ENCODE data around the gene DTNB. TPM values are rescaled to one million over a fixed set of nuclear protein-coding genes. Genes with fewer than 3 reads are reported as not detected.

Gene DTNB
- total RNA-seq, 1 donor from 2014 or later, result 17.9 TPM

DNA sequence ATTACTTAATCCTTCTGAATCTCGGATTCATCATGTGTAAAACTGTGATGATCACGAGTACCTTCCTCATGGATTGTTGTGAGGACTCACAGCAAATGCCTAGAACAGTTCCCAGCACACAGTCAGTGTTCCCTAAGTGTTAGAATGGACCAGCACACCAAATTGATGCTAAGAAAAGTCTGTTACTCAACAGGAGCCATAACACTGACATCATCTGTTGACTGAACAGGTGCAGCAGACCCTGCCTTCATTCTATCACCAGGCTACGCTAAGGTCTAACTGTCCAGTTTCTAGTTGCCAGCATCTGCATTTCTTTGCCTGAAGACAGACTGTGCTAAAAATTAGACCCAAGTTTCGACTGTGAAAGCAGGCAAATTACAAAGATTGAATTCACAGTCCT lies 18.6 kb downstream of the DTNB start:
- Histone ChIP-seq H3K36me3 (no peaks in the 10 kb centered on the region), H3K9me3 (no peaks in the 10 kb centered on the region), H3K27me3 (no peaks in the 10 kb centered on the region), H3K4me1 (peaks cover 18% of the 10 kb centered on the region), H3K27ac (no peak overlapping the region), H3K4me3 (no peak overlapping the region)
- DNase-seq (ENCODE audit: extremely low spot score in 2 of 2), result no peak
- intact Hi-C loops (cut with DNase I), result no loop called here
- no peak for TF ChIP-seq POLR2A (IDR thresholded peaks at IDR 0.05)
- TF ChIP-seq POLR2AphosphoS5 (IDR thresholded peaks at IDR 0.05; ENCODE audit: insufficient read depth in 1 of 2, low read depth in 1 of 2), result no peak
- no peak for TF ChIP-seq CTCF (IDR thresholded peaks at IDR 0.05)

DNA sequence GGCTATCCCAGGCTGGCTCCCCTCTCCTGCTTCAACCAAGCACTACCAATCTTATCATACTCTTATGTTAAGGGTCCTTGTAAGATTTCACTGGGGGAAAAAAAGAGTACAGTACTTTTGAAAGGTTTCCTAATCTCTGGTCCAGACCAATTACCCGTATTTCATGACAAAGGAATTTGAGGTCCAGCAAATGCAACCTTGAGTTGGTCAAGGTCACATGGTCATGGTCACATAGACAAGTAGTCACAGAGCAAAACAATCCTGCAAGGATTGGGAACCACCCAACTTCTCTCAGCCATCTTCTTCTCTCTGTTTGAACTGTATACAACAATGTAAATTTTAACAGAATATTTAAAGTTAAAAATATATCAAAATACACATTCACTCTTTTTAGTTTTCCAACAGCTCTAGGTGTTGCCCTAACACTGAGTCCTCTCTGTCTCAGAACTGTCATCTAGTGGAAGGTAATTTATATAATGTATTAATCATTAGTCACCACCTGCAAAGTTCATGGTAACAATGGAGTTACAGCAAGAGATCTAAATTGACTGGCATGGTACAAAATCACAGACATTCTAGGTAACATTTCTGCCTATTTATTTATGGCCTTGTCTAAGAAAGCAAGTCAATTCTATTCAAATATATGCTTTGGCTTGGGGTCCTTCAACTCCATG lies 21.5 kb downstream of the DTNB start:
- Histone ChIP-seq H3K4me3 (no peak overlapping the region), H3K9me3 (no peaks in the 10 kb centered on the region), H3K4me1 (peaks cover 16% of the 10 kb centered on the region), H3K27ac (no peak overlapping the region), H3K36me3 (no peaks in the 10 kb centered on the region), H3K27me3 (no peaks in the 10 kb centered on the region)
- DNase-seq (ENCODE audit: extremely low spot score in 2 of 2), result no peak
- no peak for TF ChIP-seq POLR2AphosphoS5 (IDR thresholded peaks at IDR 0.05; ENCODE audit: insufficient read depth in 1 of 2, low read depth in 1 of 2)
- no peak for TF ChIP-seq POLR2A (IDR thresholded peaks at IDR 0.05)
- TF ChIP-seq CTCF (IDR thresholded peaks at IDR 0.05), result no peak
- intact Hi-C loops (cut with DNase I), result no loop called here

DNA sequence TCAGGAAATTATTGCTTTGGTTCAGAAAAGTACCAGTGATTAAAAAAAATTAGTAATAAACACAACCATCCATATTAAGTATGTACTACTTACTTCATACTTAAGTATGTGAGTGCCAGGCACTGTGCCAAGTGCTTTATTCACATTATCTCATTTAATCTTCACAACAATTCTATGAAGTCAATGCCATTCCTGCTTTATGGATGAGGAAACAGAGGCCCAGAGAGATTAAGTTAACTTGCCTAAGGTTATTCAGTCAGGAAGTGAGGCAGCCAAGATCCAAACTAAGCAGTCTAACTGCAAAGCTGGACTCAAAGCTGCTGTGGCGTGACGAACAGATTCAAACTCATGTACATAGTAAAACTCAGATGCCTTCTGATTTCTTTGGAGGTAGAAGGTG lies 22.3 kb downstream of the DTNB start:
- intact Hi-C loops (cut with DNase I), result no loop called here

DNA sequence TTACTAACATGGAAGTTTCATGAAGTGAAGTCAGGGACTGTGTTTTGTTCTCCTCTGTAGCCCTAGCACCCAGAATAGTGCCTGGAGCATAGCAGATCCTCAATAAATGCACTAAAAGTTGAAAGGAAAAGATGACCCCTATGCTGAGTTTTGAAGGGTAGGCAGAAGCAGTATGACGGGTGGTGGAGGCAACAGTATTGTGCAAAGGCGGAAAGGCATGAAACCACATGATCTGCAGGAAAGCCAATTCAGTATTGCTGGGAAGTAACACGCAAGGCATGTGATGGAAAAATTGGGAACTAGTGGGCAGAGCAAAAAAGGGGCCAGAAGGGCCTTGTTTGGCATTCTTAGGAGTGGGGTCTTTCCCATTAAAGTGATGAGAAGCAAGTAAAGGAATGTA lies 23.1 kb downstream of the DTNB start:
- DNase-seq (ENCODE audit: extremely low spot score in 2 of 2), result no peak
- peaks cover 5% of the 10 kb centered on the region for H3K4me1 ChIP-seq
- H3K27me3 ChIP-seq, result no peaks in the 10 kb centered on the region
- H3K9me3 ChIP-seq, result no peaks in the 10 kb centered on the region
- H3K27ac ChIP-seq, result no peak overlapping the region
- intact Hi-C loops (cut with DNase I), result no loop called here
- TF ChIP-seq POLR2A (IDR thresholded peaks at IDR 0.05), result no peak
- TF ChIP-seq CTCF (IDR thresholded peaks at IDR 0.05), result no peak
- no peaks in the 10 kb centered on the region for H3K36me3 ChIP-seq
- no peak overlapping the region for H3K4me3 ChIP-seq

More for the DNA sequence above, 22.3 kb downstream of the DTNB start:
- Histone ChIP-seq H3K27me3 (no peaks in the 10 kb centered on the region), H3K4me1 (peaks cover 12% of the 10 kb centered on the region), H3K36me3 (no peaks in the 10 kb centered on the region), H3K9me3 (no peaks in the 10 kb centered on the region), H3K27ac (no peak overlapping the region), H3K4me3 (no peak overlapping the region)
- TF ChIP-seq POLR2A (IDR thresholded peaks at IDR 0.05) (no peak), CTCF (IDR thresholded peaks at IDR 0.05) (no peak), POLR2AphosphoS5 (IDR thresholded peaks at IDR 0.05; ENCODE audit: insufficient read depth in 1 of 2, low read depth in 1 of 2) (no peak)
- no peak for DNase-seq (ENCODE audit: extremely low spot score in 2 of 2)

DNA sequence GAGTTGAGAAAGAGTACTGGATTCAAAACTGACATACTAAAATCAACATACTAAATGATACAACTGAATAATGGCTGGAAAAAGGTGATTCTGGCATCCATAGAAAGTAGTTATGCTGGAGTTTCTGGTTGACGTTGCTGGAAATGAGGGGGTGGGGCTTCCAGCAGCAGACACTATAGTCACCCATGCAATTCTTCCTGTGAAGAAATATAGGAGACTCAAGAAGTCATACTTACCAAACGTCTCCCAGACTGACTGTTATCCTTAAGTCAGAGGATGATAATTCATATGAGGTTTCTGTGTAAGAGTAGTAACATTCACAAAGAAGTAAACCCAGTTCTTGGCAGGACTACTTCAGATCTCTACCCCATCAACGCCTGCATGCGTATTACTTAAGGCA lies 23.6 kb downstream of the DTNB start:
- intact Hi-C loops (cut with DNase I), result no loop called here

More for the DNA sequence above, 23.6 kb downstream of the DTNB start:
- DNase-seq (ENCODE audit: extremely low spot score in 2 of 2), result no peak
- no peaks in the 10 kb centered on the region for H3K36me3 ChIP-seq
- H3K4me3 ChIP-seq, result no peak overlapping the region
- H3K9me3 ChIP-seq, result no peaks in the 10 kb centered on the region
- no peak overlapping the region for H3K27ac ChIP-seq
- H3K27me3 ChIP-seq, result no peaks in the 10 kb centered on the region
- no peak for TF ChIP-seq POLR2AphosphoS5 (IDR thresholded peaks at IDR 0.05; ENCODE audit: insufficient read depth in 1 of 2, low read depth in 1 of 2)
- TF ChIP-seq CTCF (IDR thresholded peaks at IDR 0.05), result no peak
- no peak for TF ChIP-seq POLR2A (IDR thresholded peaks at IDR 0.05)
- peaks cover 5% of the 10 kb centered on the region for H3K4me1 ChIP-seq

All from vagina (tissue), 2 donors.